GM21360 (cell line): ENCODE measurements around the gene LRTM2.
"Not testable (repeated sequence)": the region's sequence is repeated elsewhere in the genome, so short reads cannot be mapped to it uniquely, and the experiment has no call there.

Experiments used
- ATAC-seq: cut with Tn5 transposase; IDR thresholded peaks from one replicate; pipeline ENCODE4 v1.9.1; 2021; ENCODE audit warnings: mild to moderate bottlenecking, moderate library complexity; ENCODE audit not compliant: unreplicated experiment

The LRTM2 gene

DNA sequence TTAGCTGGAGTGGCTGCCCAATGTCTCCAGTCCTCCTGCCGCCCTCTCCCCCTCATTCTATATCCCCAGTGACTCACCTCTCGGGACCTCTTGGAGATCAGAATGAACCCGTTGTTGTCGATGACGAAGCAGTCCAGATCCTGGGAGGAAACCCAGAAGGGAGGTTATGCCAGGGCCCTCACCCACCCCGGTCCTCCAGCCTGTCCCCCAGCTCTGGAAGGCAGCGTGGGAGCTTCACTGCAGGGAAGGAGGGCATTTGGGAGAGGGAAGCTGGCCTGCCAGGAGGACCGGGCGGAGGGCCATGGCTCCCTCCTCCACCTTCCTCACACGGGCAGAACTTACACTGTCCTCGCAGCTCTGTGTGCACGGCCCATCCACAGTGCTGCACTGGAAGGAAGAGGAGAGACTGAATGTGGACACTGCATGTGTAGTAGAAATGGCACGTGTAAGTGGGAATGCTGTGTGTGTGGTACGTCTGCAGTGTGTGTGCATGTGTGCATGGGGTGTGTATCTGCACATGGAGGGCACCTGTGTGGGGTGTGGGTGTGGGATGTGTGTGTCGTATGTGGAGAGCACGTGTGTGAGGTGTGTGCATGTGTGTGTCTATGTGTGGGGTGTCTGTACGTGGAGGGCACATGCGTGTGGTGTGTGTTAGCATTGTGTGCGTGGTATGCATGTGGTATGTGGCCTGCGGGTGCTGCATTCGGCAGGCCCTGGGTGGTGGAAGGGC, 10.0 kb upstream of the LRTM2 start:
- no peak for ATAC-seq

DNA sequence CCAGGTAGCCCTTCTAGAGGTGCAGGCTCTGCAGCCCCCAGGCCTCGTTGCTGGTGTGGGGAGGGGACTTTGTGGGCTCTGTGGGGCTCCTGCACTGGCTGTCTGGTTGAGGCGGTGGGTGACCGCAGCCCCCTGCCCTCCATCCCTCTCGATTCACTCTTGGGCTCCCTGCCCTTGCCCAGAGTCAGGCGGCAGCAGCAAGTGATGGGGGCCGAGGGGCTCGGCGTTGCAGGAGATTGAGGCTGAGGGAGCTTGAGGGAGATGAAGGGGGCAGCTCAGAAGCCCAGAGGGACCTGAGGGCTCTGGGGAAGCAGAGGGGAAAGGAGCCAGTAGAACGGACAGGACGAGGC, 9.5 kb upstream of the LRTM2 start:
- no peak for ATAC-seq

- ATAC-seq: no peak
These were observed 9.0 kb upstream of the LRTM2 start for GRCh38 chr12:1811281-1811947.

GRCh38 chr12:1811948-1812291, 8.4 kb upstream of the LRTM2 start:
- no peak for ATAC-seq

DNA sequence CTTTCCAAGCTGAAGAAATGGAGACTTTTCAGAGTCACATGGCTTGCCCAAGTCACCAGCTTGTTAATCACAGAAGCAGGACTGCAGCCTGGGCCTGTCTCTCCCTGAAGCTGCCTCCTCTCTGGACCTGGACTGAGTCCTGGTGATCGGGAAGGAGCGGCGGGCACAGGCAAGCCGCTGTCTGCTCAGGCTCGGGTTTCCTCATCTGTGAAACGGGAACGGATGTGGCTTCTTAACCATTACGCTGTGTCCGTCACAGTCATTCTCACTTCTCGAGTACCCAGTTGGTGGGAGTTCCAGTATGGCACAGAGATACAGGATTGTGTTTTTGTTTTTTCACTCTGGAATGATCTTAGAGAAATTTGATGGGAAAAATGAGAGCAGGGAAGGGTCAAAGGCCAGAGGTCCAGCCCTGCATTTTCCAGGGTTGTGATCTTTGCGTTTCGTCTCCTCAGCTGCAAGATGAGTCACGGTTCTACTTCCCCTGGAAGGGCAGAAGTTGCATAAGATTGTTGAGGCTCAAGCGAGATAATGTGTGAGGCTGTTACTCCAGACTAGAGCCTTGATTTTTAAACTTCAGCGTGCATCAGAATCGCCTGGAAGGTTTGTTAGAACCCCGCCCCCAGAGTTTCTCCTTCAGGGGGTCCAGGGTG, 7.6 kb upstream of the LRTM2 start:
- no peak for ATAC-seq

DNA sequence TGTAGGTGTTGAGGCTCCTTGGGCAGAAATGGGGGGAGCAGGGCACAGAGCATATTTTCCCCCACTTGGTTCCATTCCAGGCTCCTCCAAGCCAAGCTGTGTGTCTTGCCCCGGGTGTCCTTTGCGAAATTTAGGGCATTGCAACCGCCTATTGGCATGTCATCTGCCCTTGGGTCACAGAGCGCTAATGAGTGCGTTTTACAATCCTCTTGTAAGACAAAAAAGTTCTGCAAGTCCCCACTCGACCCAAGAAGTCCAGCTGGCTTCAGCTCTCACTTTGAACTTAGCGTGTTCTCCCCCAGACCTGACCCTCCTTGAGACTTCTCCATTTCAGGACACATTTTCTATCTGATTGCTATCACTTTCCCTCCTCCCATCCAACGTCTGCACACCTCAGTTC, 6.1 kb upstream of the LRTM2 start:
- ATAC-seq: no peak

GRCh38 chr12:1815108-1815507, 5.3 kb upstream of the LRTM2 start:
- ATAC-seq: no peak

DNA sequence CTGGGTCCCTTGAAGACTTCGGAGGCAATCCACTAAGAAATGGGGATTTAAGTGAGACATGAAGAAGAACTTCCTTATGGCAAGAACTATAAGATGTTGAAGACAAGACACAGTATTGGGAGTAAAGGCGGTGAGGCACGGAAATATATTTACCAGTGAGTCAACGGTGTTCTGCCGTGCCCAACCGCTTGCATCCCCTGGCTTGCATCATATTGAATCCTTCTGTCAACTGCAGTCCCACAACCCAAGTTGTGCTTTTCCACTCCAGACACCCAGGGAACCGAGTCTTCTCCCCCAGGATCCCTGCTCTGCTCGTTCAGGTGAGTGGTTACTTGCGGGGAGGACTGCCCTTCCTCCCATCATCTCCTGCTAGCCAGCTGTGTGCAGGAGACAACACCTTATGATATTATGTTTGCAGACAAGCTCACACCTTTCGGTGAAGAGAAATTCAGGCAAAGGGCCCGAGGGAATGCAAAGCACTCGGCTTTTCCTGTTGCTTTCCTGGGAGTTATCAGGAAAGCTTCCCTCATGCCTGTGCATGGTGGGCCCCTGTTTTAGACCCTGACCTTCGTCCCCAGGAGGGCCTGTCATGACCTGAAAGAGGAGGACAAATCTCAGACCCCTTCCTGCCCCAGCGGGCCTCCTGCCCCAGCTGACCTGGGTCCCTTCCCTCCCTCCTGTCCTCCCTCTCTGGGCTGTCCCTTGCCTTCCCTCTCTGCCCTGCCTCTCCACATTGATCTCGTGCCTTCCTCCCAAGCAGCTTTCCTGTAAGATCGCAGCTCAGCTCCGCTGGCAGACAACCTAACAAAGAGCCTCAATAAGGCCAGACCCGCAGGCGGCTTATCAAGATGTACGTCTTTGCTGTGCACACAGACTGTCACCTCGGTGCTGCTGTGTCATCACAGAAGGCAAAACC, 4.3 kb upstream of the LRTM2 start:
- ATAC-seq: no peak

DNA sequence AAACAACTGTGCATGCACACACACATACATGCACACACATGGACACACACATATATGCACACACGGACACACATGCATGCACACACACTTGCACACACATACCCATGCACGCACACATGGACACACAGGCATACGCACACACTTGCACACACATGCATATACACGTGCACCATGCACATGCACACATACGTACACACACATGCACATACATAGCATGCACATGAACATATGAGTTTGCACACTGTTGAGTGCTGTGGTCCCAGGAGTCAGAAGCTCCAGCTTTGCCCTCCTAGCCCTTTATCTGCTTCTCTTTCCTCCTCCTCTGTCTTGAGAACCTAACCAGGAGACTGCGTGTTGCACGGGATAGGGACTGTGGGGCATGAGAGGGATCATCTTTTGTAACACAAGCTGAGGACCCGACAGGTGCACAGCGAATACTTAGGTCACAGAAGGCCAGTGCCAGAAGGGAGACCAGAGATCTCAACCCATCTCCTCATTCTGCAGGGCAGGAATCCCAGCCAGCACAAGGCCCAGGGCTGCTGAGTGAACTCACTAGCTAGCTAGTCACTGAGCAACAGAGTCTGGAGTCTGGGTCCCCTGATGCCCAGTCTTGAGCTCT, 3.5 kb upstream of the LRTM2 start:
- ATAC-seq: no peak

GRCh38 chr12:1817928-1818327, 2.4 kb upstream of the LRTM2 start:
- not testable (repeated sequence) for ATAC-seq

GRCh38 chr12:1819050-1819449, 1.3 kb upstream of the LRTM2 start:
- ATAC-seq: no peak

- ATAC-seq: no peak
These were observed 794 bp upstream of the LRTM2 start for GRCh38 chr12:1819571-1819970.

DNA sequence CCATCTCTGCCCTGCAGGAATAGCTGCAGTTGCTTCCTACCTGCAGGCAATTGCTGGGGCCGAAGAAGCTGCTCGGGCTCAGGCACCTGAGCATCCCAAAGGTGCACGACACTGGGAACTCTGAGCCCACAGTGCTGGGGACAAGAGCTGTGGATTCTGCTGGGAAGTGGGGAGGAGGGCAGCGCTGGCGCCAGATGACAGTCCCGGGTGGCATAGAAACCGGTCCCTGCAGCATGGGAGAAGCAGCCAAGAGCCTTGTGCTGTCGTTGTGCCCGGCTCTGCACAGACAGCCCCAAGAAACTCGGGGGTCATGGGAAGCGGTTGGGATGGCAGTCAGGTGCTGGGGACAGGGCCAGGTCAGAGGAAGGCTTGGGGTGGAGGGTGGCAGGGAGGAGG, 529 bp downstream of the LRTM2 start:
- ATAC-seq: no peak

GRCh38 chr12:1821805-1822204, 1.4 kb downstream of the LRTM2 start:
- ATAC-seq: no peak

- no peak for ATAC-seq
These were observed 2.3 kb downstream of the LRTM2 start for GRCh38 chr12:1822699-1823098.

DNA sequence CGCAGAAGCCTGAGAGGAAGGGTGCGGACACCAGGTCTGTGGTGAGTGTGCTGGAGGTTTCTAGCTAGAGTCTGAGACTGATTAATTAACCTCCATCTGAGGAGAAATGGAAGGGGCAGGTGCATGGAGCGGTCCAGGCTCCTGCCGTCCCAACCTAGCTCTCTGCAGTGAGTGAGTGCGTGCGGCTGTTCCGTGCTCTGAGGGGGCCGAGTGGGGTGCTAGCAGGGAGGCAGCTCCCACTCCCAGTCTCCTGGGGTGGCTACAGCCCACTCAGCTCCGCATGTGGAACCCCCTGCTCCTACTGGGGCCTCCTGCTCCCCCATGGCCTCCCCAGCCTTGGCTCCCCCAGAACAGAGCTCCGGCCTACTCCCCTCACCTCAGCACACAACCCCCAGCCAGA, 2.9 kb downstream of the LRTM2 start:
- ATAC-seq: no peak

DNA sequence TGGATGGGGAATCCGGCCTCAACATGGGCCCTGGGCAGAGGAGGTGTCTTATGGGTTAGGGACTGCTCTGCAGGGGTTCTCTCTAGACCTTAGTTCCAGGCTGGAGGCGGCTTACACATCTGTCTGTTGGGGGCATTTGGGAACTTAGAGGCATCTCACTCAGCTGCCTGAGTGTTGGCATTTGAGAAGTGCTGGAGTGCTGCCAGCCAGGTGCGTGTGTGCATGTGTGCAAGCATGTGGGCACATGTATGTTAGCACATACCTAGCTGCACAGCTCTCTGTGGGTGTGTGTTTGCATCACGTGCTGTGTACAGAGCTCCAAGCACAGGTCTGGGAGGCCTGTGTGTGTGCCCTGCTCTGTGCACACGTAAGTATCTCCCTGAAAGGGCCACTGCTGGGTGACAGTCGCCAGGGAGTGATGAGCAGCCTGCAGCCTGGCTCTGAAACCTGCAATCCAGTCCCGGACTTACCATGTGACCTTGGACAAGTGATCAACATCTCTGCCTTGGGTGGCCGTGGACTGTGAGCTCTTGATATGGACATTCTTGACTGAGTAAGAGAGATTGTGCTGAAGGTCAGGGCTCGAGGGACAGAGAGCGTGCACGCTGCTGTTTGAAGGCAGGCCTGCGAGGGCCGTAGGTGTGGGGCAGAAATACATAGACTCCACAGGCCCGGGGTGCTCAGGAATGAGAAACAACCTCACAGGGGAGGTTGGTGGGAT, 5.2 kb downstream of the LRTM2 start:
- ATAC-seq: no peak

GRCh38 chr12:1826401-1826800, 6.0 kb downstream of the LRTM2 start:
- no peak for ATAC-seq

DNA sequence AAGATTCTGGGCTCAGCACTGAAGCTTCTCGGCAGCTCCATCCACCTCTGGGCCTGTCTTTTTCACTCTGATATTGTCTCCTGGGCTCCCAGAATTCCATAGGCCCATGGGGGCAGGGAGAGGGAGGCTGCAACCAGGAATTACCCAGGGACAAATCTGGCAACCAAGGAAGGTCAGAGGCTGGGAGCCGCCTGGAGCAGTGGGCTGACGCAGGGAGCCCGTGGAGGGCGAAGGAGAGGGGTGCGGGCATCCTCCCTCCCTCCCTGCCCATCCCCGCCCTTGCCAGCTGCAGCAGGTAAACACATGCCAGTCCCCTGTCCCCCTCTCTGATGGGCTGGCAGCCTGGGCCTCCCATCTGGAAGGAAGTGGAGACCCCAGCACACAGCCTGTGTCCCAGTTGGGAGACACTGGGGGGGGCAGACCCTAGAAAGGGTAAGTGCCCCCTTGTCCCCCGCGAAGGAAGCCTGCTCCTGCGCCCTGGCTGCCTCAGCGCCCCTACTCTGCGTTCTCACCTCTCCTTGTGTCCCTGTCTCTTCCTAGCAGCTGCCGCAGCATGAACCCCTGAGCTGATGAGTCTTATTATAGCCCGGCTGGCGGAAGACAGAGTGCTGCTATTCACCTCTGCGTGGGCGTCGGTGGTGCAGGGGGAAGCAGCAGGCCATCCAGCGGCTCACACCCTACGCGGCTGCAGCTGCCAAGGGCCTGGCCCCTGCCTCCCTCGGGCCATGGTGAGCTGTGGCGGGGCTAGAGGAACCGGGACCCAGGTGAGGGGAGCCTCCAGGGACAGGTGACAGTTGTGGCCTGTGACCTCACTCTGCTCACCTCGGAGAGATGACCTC, 6.7 kb downstream of the LRTM2 start:
- no peak for ATAC-seq
